IMR-90 (cell line): Measurements from ENCODE around the gene SNAPC1. TPM values are rescaled to one million over a fixed set of nuclear protein-coding genes. Genes with fewer than 3 reads are reported as not detected.

Experiments used
- ATAC-seq: fragments of 200-7000 bp; cut with Tn5 transposase; 2 replicates; pipeline ENCODE4 v1.9.1; 2020; ENCODE audit warnings: low read depth, mild to moderate bottlenecking, moderate library complexity
- BruUV-seq: library from RNA; stranded (reverse); fragments of 400-500 nt; replicated peaks from 2 replicates; lab custom pipeline; 2021; lab: Mats Ljungman, UMichigan
- CTCF ChIA-PET: fragments of 300-600 bp; formaldehyde crosslinking; extraction: SDS; loops from one replicate; lab custom pipeline; 2021; ENCODE audit warnings: antibody characterized with exemption; lab: Yijun Ruan, JAX
- POLR2A ChIA-PET: fragments of 300-600 bp; sonication (Branson Sonifier 250); formaldehyde crosslinking; loops from one replicate; lab custom pipeline; 2022; ENCODE audit warnings: antibody characterized with exemption; ENCODE audit not compliant: unreplicated experiment; lab: Charles Lee
- DNase-seq: peaks from one replicate; pipeline ENCODE4 v3.0.0; 2013
- H2AFZ ChIP-seq: replicated peaks from 2 replicates; pipeline ENCODE3; 2013; ENCODE audit warnings: low read length, mild to moderate bottlenecking; ENCODE audit not compliant: poor library complexity
- H2AK5ac ChIP-seq: 2 replicates; pipeline ENCODE4 v1.6.1; 2013; ENCODE audit warnings: low read depth, low read length, inconsistent platforms
- H2AK9ac ChIP-seq: replicated peaks from 2 replicates; pipeline ENCODE3; 2013; ENCODE audit warnings: mild to moderate bottlenecking, low read depth, low read length, moderate library complexity; ENCODE audit not compliant: poor library complexity
- H2BK120ac ChIP-seq: 2 replicates; pipeline ENCODE4 v1.6.1; 2013; ENCODE audit warnings: low read depth, low read length, inconsistent platforms
- H2BK15ac ChIP-seq: 3 replicates; pipeline ENCODE4 v1.6.1; 2013; ENCODE audit warnings: low read depth, low read length, inconsistent platforms
- H2BK20ac ChIP-seq: 2 replicates; pipeline ENCODE4 v1.6.1; 2013; ENCODE audit warnings: low read depth, mild to moderate bottlenecking, inconsistent platforms, low read length, moderate library complexity
- H2BK5ac ChIP-seq: 2 replicates; pipeline ENCODE4 v1.6.1; 2013; ENCODE audit warnings: mild to moderate bottlenecking, low read depth, low read length, inconsistent platforms; ENCODE audit not compliant: poor library complexity, severe bottlenecking
- H3K14ac ChIP-seq: replicated peaks from 2 replicates; pipeline ENCODE4 v1.6.1; 2013; ENCODE audit warnings: low read depth, low read length, inconsistent platforms
- H3K18ac ChIP-seq: 2 replicates; pipeline ENCODE4 v1.6.1; 2013; ENCODE audit warnings: low read depth, low read length, control low read depth
- H3K23ac ChIP-seq: 2 replicates; pipeline ENCODE4 v1.6.1; 2013; ENCODE audit warnings: low read depth, low read length, inconsistent platforms
- H3K27ac ChIP-seq: 2 replicates; pipeline ENCODE4 v1.5.1; 2013; ENCODE audit warnings: mild to moderate bottlenecking, control low read depth, low read length; ENCODE audit not compliant: insufficient read depth
- H3K27me3 ChIP-seq: 2 replicates; pipeline ENCODE4 v1.6.1; 2013; ENCODE audit warnings: low read length; ENCODE audit not compliant: control insufficient read depth, insufficient read depth
- H3K36me3 ChIP-seq: 2 replicates; pipeline ENCODE4 v1.6.1; 2013; ENCODE audit warnings: low read length, mixed read lengths; ENCODE audit not compliant: control insufficient read depth, insufficient read depth
- H3K4ac ChIP-seq: 2 replicates; pipeline ENCODE4 v1.6.1; 2013; ENCODE audit warnings: low read depth, low read length, inconsistent platforms
- H3K4me1 ChIP-seq: 2 replicates; pipeline ENCODE4 v1.6.1; 2013; ENCODE audit warnings: low read length, mixed read lengths; ENCODE audit not compliant: control insufficient read depth, insufficient read depth
- H3K4me2 ChIP-seq: 2 replicates; pipeline ENCODE4 v1.6.1; 2013; ENCODE audit warnings: low read depth, mild to moderate bottlenecking, control low read depth, low read length, moderate library complexity
- H3K4me3 ChIP-seq: 2 replicates; pipeline ENCODE4 v1.5.1; 2013; ENCODE audit warnings: low read depth, mild to moderate bottlenecking, control low read depth, low read length, moderate library complexity; ENCODE audit not compliant: insufficient read depth
- H3K56ac ChIP-seq: 2 replicates; pipeline ENCODE4 v1.6.1; 2013; ENCODE audit warnings: low read length, inconsistent platforms; ENCODE audit not compliant: insufficient read depth; ENCODE audit errors: extremely low read depth
- H3K79me1 ChIP-seq, 2 experiments: 2 replicates each; pipeline ENCODE4 v1.6.1; 2013; ENCODE audit warnings: low read length in 2 of 2, inconsistent platforms in 1 of 2, low read depth in 1 of 2
- H3K9ac ChIP-seq: 2 replicates; pipeline ENCODE4 v1.6.1; 2013; ENCODE audit warnings: low read depth, low read length, control low read depth
- H3K9me1 ChIP-seq: 2 replicates; pipeline ENCODE4 v1.6.1; 2013; ENCODE audit warnings: low read length, inconsistent platforms; ENCODE audit not compliant: insufficient read depth
- H3K9me3 ChIP-seq: 2 replicates; pipeline ENCODE4 v1.6.1; 2013; ENCODE audit warnings: low read length; ENCODE audit not compliant: control insufficient read depth, insufficient read depth
- H4K20me1 ChIP-seq: 2 replicates; pipeline ENCODE4 v1.6.1; 2013; ENCODE audit warnings: low read length, inconsistent platforms; ENCODE audit not compliant: insufficient read depth
- H4K5ac ChIP-seq: 2 replicates; pipeline ENCODE4 v1.6.1; 2013; ENCODE audit warnings: mild to moderate bottlenecking, low read depth, low read length, control low read depth
- H4K8ac ChIP-seq, 2 experiments: 2 replicates each; pipeline ENCODE4 v1.6.1; 2013; ENCODE audit warnings: low read depth in 2 of 2, low read length in 2 of 2, control low read depth in 1 of 2, inconsistent platforms in 1 of 2
- H4K91ac ChIP-seq: 2 replicates; pipeline ENCODE4 v1.6.1; 2013; ENCODE audit warnings: low read depth, low read length, inconsistent platforms; ENCODE audit not compliant: insufficient read depth
- BHLHE40 ChIP-seq: fragments of 150-350 bp; IDR thresholded peaks from 2 replicates; pipeline ENCODE4 v1.6.1; 2016; ENCODE audit warnings: mild to moderate bottlenecking, low read depth, low read length
- CEBPB ChIP-seq: IDR thresholded peaks from 2 replicates; pipeline ENCODE4 v1.6.1; 2012; ENCODE audit warnings: low read depth, low read length, improper control_type of control experiment
- CHD1 ChIP-seq: IDR thresholded peaks from 2 replicates; pipeline ENCODE4 v1.6.1; 2012; ENCODE audit warnings: low read depth, low read length, improper control_type of control experiment
- CTCF ChIP-seq: conservative IDR thresholded peaks from 2 replicates; pipeline ENCODE4 v1.5.1; 2012; ENCODE audit warnings: mild to moderate bottlenecking, low read depth, low read length, improper control_type of control experiment
- ELK1 ChIP-seq: fragments of 150-350 bp; IDR thresholded peaks from 2 replicates; pipeline ENCODE4 v1.6.1; 2016; ENCODE audit warnings: low read depth, mild to moderate bottlenecking, low read length, moderate library complexity, borderline replicate concordance
- FOS ChIP-seq: fragments of 150-350 bp; IDR thresholded peaks from 2 replicates; pipeline ENCODE4 v1.6.1; 2016; ENCODE audit warnings: low read depth, low read length
- MAFK ChIP-seq: IDR thresholded peaks from 2 replicates; pipeline ENCODE4 v1.6.1; 2012; ENCODE audit warnings: low read depth, low read length, improper control_type of control experiment
- MAZ ChIP-seq: IDR thresholded peaks from 2 replicates; pipeline ENCODE4 v1.6.1; 2012; ENCODE audit warnings: low read depth, mild to moderate bottlenecking, low read length, improper control_type of control experiment, moderate library complexity, borderline replicate concordance
- MXI1 ChIP-seq: IDR thresholded peaks from 2 replicates; pipeline ENCODE4 v1.6.1; 2012; ENCODE audit warnings: low read depth, mild to moderate bottlenecking, low read length, moderate library complexity, borderline replicate concordance
- NFE2L2 ChIP-seq: fragments of 150-350 bp; IDR thresholded peaks from 2 replicates; pipeline ENCODE4 v1.6.1; 2016; ENCODE audit warnings: low read depth, mild to moderate bottlenecking, low read length
- POLR2A ChIP-seq: IDR thresholded peaks from 2 replicates; pipeline ENCODE4 v1.6.1; 2012; ENCODE audit warnings: mild to moderate bottlenecking, low read depth, low read length
- RAD21 ChIP-seq: IDR thresholded peaks from 2 replicates; pipeline ENCODE4 v1.6.1; 2012; ENCODE audit warnings: low read length, improper control_type of control experiment
- RCOR1 ChIP-seq: IDR thresholded peaks from 2 replicates; pipeline ENCODE4 v1.6.1; 2012; ENCODE audit warnings: mild to moderate bottlenecking, low read length, improper control_type of control experiment; ENCODE audit not compliant: insufficient replicate concordance
- RFX5 ChIP-seq: IDR thresholded peaks from 2 replicates; pipeline ENCODE4 v1.8.0; 2012; ENCODE audit warnings: low read depth, mild to moderate bottlenecking, low read length, moderate library complexity
- SMC3 ChIP-seq: fragments of 150-350 bp; IDR thresholded peaks from 2 replicates; pipeline ENCODE4 v1.6.1; 2016; ENCODE audit warnings: low read depth, mild to moderate bottlenecking, antibody characterized with exemption, low read length, moderate library complexity
- USF2 ChIP-seq: fragments of 150-350 bp; IDR thresholded peaks from 2 replicates; pipeline ENCODE4 v1.6.1; 2017; ENCODE audit warnings: mild to moderate bottlenecking, antibody characterized with exemption, low read length, low read depth
- WGBS, 2 experiments: methylation state at CpG; one replicate each; pipeline versions ENCODE4 v1.1.5 to v1.1.7; 2013; ENCODE audit warnings: missing lambda C conversion rate in 2 of 2; ENCODE audit not compliant: insufficient read length in 1 of 2; ENCODE audit errors: extremely low coverage in 2 of 2; 5-methylcytosine and 5-hydroxymethylcytosine counted together
- dilution Hi-C: fragments of 300-500 bp; cut with HindIII; formaldehyde crosslinking; loops from one replicate; pipeline ENCODE4 v1.14.3; 2018; ENCODE audit warnings: low sequenced_read_pairs; ENCODE audit not compliant: unreplicated experiment
- in situ Hi-C: fragments of 300-500 bp; cut with MboI; formaldehyde crosslinking; loops from 3 replicates; pipeline ENCODE4 v1.14.3; 2019; ENCODE audit warnings: low sequenced_read_pairs, inconsistent platforms, mixed read lengths
- intact Hi-C: fragments of 100-400 bp; cut with micrococcal nuclease; formaldehyde crosslinking; loops from 2 replicates; pipeline ENCODE4 v1.10.0; 2022
- polyA plus RNA-seq, 3 experiments: library from polyadenylated mRNA; depleted of rRNA; stranded (reverse); fragments of >200 nt; gene quantifications; 2 replicates each; pipeline ENCODE4 v1.2.3, GENCODE V29; 2012; ENCODE audit warnings: low replicate concordance in 1 of 3
- total RNA-seq: library from RNA; depleted of rRNA; stranded (reverse); fragments of >200 nt; gene quantifications from 2 replicates; pipeline ENCODE4 v1.2.3, GENCODE V29; 2012

Gene SNAPC1
- total and polyA plus RNA-seq, 2 of the 4 experiments (the other 2 are of a cell fraction): 7.7 to 9.3 TPM

- no peak overlapping the region for H4K5ac ChIP-seq
- H3K9ac ChIP-seq: no peak overlapping the region
- no CpG with 5 or more reads among the region's 3 CpGs for WGBS, 2 experiments
- H3K9me3 ChIP-seq: no peaks in the 10 kb centered on the region
- no peak overlapping the region for H2BK5ac ChIP-seq
- no peak for ATAC-seq
- H4K91ac ChIP-seq: no peak overlapping the region
- no peak overlapping the region for H3K14ac ChIP-seq
- no peaks in the 10 kb centered on the region for H3K36me3 ChIP-seq
- H3K9me1 ChIP-seq: no peaks in the 10 kb centered on the region; the same call in 1 of the 2 replicates
- BruUV-seq: no TSS peak
- no peak overlapping the region for H2AFZ ChIP-seq
- no peak overlapping the region for H3K4me3 ChIP-seq
- H4K20me1 ChIP-seq: no peaks in the 10 kb centered on the region
- H2AK9ac ChIP-seq: no peak overlapping the region
- no peak overlapping the region for H4K8ac ChIP-seq
- no peak overlapping the region for H2BK20ac ChIP-seq
- H2AK5ac ChIP-seq: no peak overlapping the region
- H3K4ac ChIP-seq: no peak overlapping the region
- no peak overlapping the region for H2BK15ac ChIP-seq
- ChIA-PET POLR2A (no interaction called here), CTCF (no interaction called here)
- in situ Hi-C loops: no loop called here
- H2BK120ac ChIP-seq: no peak overlapping the region
- H3K56ac ChIP-seq: no peak overlapping the region
- DNase-seq: no peak
- no peak overlapping the region for H3K23ac ChIP-seq
- dilution Hi-C loops: no loop called here
- TF ChIP-seq RCOR1: no peak
- TF ChIP-seq RAD21: no peak
- TF ChIP-seq USF2: no peak
- no peak for TF ChIP-seq MXI1
- no peak for TF ChIP-seq CEBPB
- no peak for TF ChIP-seq POLR2A
- TF ChIP-seq MAZ: no peak
- no peak for TF ChIP-seq MAFK
- TF ChIP-seq FOS: no peak
- no peak for TF ChIP-seq ELK1
- no peak for TF ChIP-seq CHD1
- no peak for TF ChIP-seq CTCF
- no peak for TF ChIP-seq NFE2L2
- no peak for TF ChIP-seq RFX5
- no peak for TF ChIP-seq SMC3
- TF ChIP-seq BHLHE40: no peak
- H3K27ac ChIP-seq: no peak overlapping the region
- intact Hi-C loops: loop anchor here (10.0 kb wide), 1 partner anchor 278 kb away; no protein-coding TSS in a partner anchor
- H3K79me1 ChIP-seq: no peaks in the 10 kb centered on the region
- H3K18ac ChIP-seq: no peak overlapping the region
- H3K4me2 ChIP-seq: no peak overlapping the region
- peaks cover 4% of the 10 kb centered on the region for H3K27me3 ChIP-seq
- no peaks in the 10 kb centered on the region; the same call in 1 of the 2 replicates for H3K4me1 ChIP-seq
Measured at GRCh38 chr14:61832783-61833182, 70.6 kb downstream of the SNAPC1 start.
